A549 (cell line): Measurements from ENCODE around the gene LUZP2.
"Not testable (repeated sequence)": the region's sequence is repeated elsewhere in the genome, so short reads cannot be mapped to it uniquely, and the experiment has no call there.

ENCODE experiments used
- CBX8 ChIP-seq: fragments of 200-600 bp; sonication (generic); IDR thresholded peaks from 2 replicates; pipeline ENCODE4 v1.6.1; 2016
- CEBPB ChIP-seq, 2 experiments: fragments of >200 bp in 1 of 2; sonication (Bioruptor Twin) in 1 of 2; formaldehyde crosslinking in 1 of 2; IDR thresholded peaks; 2 replicates each; pipeline ENCODE4 v1.6.1; 2012 to 2016
- CTCF ChIP-seq: fragments of >200 bp; sonication (Bioruptor Twin); formaldehyde crosslinking; IDR thresholded peaks from 3 replicates; pipeline ENCODE4 v1.5.1; 2016
- EP300 ChIP-seq, 2 experiments: fragments of >200 bp; sonication (Bioruptor Twin); formaldehyde crosslinking; IDR thresholded peaks; 2 replicates in 1 of 2; 3 replicates in 1 of 2; pipeline ENCODE4 v1.6.1; 2016 to 2017
- KDM5A ChIP-seq: fragments of 200-600 bp; sonication (generic); IDR thresholded peaks from 2 replicates; pipeline ENCODE4 v1.6.1; 2016; ENCODE audit warnings: antibody characterized with exemption, mild to moderate bottlenecking
- MAFK ChIP-seq: fragments of 450-650 bp; IDR thresholded peaks from 2 replicates; pipeline ENCODE4 v1.6.1; 2014; ENCODE audit not compliant: partially characterized antibody
- POLR2A ChIP-seq: IDR thresholded peaks from 2 replicates; pipeline ENCODE4 v1.6.1; 2012; ENCODE audit warnings: mild to moderate bottlenecking, low read length
- RFX5 ChIP-seq: fragments of 450-650 bp; IDR thresholded peaks from 2 replicates; pipeline ENCODE4 v1.7.1; 2014; ENCODE audit warnings: antibody characterized with exemption, mild to moderate bottlenecking, moderate library complexity
- SMC3 ChIP-seq: fragments of >200 bp; sonication (Bioruptor Twin); formaldehyde crosslinking; IDR thresholded peaks from 3 replicates; pipeline ENCODE4 v1.6.1; 2018; ENCODE audit warnings: inconsistent platforms
- TF ChIP-seq, protein P1 (sequence below): fragments of >200 bp; sonication (Bioruptor Twin); formaldehyde crosslinking; IDR thresholded peaks from 3 replicates; pipeline ENCODE4 v1.6.1; 2016

GRCh38 chr11:24993903-24994302, 497.1 kb downstream of the LUZP2 start:
- TF ChIP-seq, protein P1, sequence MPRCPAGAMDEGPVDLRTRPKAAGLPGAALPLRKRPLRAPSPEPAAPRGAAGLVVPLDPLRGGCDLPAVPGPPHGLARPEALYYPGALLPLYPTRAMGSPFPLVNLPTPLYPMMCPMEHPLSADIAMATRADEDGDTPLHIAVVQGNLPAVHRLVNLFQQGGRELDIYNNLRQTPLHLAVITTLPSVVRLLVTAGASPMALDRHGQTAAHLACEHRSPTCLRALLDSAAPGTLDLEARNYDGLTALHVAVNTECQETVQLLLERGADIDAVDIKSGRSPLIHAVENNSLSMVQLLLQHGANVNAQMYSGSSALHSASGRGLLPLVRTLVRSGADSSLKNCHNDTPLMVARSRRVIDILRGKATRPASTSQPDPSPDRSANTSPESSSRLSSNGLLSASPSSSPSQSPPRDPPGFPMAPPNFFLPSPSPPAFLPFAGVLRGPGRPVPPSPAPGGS: not testable (repeated sequence)
- not testable (repeated sequence) for TF ChIP-seq CTCF; CEBPB (IDR thresholded peaks at IDR 0.05); POLR2A; SMC3; RFX5; KDM5A; MAFK; EP300 (IDR thresholded peaks at IDR 0.05); CBX8
